Small intestine (tissue), 16 donors: ENCODE results near the gene CCT5. TPM values are rescaled to one million over a fixed set of nuclear protein-coding genes. Genes with fewer than 3 reads are reported as not detected.

Experiments used
- DNase-seq, 2 donors: peaks; one replicate each; pipeline versions ENCODE4 v3.0.0 to v3.0.0-alpha.2; 2013
- FAIRE-seq: peaks from 2 replicates; lab custom pipeline; 2012; peaks lifted over from hg19 to GRCh38; lab: Jason Lieb, UNC
- H3K27ac ChIP-seq, 3 donors: one replicate each; pipeline ENCODE4 v1.5.1; 2013; ENCODE audit warnings: low read length in 2 of 3, mild to moderate bottlenecking in 2 of 3, control low read depth in 1 of 3, inconsistent platforms in 1 of 3, low read depth in 1 of 3, moderate library complexity in 1 of 3
- H3K27me3 ChIP-seq, 3 donors: one replicate each; pipeline ENCODE4 v1.6.1; 2013; ENCODE audit warnings: low read length in 3 of 3, inconsistent platforms in 1 of 3; ENCODE audit not compliant: control insufficient read depth in 3 of 3, insufficient read depth in 3 of 3
- H3K36me3 ChIP-seq, 3 donors: one replicate each; pipeline ENCODE4 v1.6.1; 2013; ENCODE audit warnings: low read length in 3 of 3, inconsistent platforms in 1 of 3, low read depth in 1 of 3, mild to moderate bottlenecking in 1 of 3, moderate library complexity in 1 of 3; ENCODE audit not compliant: control insufficient read depth in 3 of 3, insufficient read depth in 2 of 3
- H3K4me1 ChIP-seq, 3 donors: one replicate each; pipeline ENCODE4 v1.6.1; 2013; ENCODE audit warnings: low read length in 2 of 3, inconsistent platforms in 1 of 3, low read depth in 1 of 3, mild to moderate bottlenecking in 1 of 3, moderate library complexity in 1 of 3; ENCODE audit not compliant: control insufficient read depth in 3 of 3, insufficient read depth in 2 of 3
- H3K4me3 ChIP-seq, 3 donors: one replicate each; pipeline ENCODE4 v1.5.1; 2013; ENCODE audit warnings: low read length in 3 of 3, control low read depth in 1 of 3, inconsistent platforms in 1 of 3, low read depth in 1 of 3, mild to moderate bottlenecking in 1 of 3, moderate library complexity in 1 of 3
- H3K9me3 ChIP-seq, 2 donors: one replicate each; pipeline ENCODE4 v1.6.1; 2013; ENCODE audit warnings: low read depth in 1 of 2, low read length in 1 of 2; ENCODE audit not compliant: control insufficient read depth in 2 of 2, insufficient read depth in 1 of 2
- WGBS, 3 donors: extraction: QIAGEN DNeasy Blood & Tissue Kit; methylation state at CpG; one replicate each; pipeline ENCODE4 v1.1.7; 2013; 5-methylcytosine and 5-hydroxymethylcytosine counted together
- long read RNA-seq, 10 donors: transcript quantifications; one replicate each; lab custom pipeline, GENCODE V29; 2026
- polyA plus RNA-seq, 4 donors: library from polyadenylated mRNA; stranded (reverse) in 3 of 4; unstranded in 1 of 4; fragments of 200-250 nt in 3 of 4; fragments of 120-200 nt in 1 of 4; gene quantifications; one replicate each; pipeline versions ENCODE4 v1.2.1 to v1.2.3, GENCODE V29; 2013
- donor health status: healthy with polysubstance abuse.
- donor health status: control.
- donor health status: control.
- donor health status: Bipolar disorder and iron deficiency.
- donor health status: healthy.

Gene CCT5
- 100 to 1,000 TPM; 101 to 226 (median 151) TPM for polyA plus RNA-seq
- long read RNA-seq, donor 1, transcript CCT5-201 (11 exons, 3,675 nt), result major isoform, 94 of 566 reads
- long read RNA-seq, donor 1, transcript CCT5-212 (2 exons, 568 nt), result minor isoform, 52 of 566 reads
- long read RNA-seq, donor 1, partial matches to known transcripts, result 400 of 566 reads
- long read RNA-seq, donor 1, other reads (novel, unspliced or antisense), result 13 of 566 reads
- long read RNA-seq, donor 2, transcript CCT5-201 (11 exons, 3,675 nt), result major isoform, 26 of 60 reads
- long read RNA-seq, donor 2, partial matches to known transcripts, result 26 of 60 reads
- long read RNA-seq, donor 2, other reads (novel, unspliced or antisense), result 0 of 60 reads
- long read RNA-seq, donor 3, transcript CCT5-212 (2 exons, 568 nt), result minor isoform, 12 of 109 reads
- long read RNA-seq, donor 3, transcript CCT5-201 (11 exons, 3,675 nt), result major isoform, 18 of 109 reads
- long read RNA-seq, donor 3, partial matches to known transcripts, result 71 of 109 reads
- long read RNA-seq, donor 3, other reads (novel, unspliced or antisense), result 0 of 109 reads
- long read RNA-seq, donor 4, partial matches to known transcripts, result 0 of 1 reads
- long read RNA-seq, donor 4, other reads (novel, unspliced or antisense), result 0 of 1 reads
- long read RNA-seq, donor 5, transcript CCT5-201 (11 exons, 3,675 nt), result major isoform, 7 of 45 reads
- long read RNA-seq, donor 5, partial matches to known transcripts, result 34 of 45 reads
- long read RNA-seq, donor 5, other reads (novel, unspliced or antisense), result 0 of 45 reads
- long read RNA-seq, donor 6, transcript CCT5-201 (11 exons, 3,675 nt), result major isoform, 18 of 169 reads
- long read RNA-seq, donor 6, transcript CCT5-212 (2 exons, 568 nt), result minor isoform, 12 of 169 reads
- long read RNA-seq, donor 6, partial matches to known transcripts, result 97 of 169 reads
- long read RNA-seq, donor 6, other reads (novel, unspliced or antisense), result 40 of 169 reads
- long read RNA-seq, donor 7, transcript CCT5-201 (11 exons, 3,675 nt), result major isoform, 63 of 190 reads
- long read RNA-seq, donor 7, transcript CCT5-212 (2 exons, 568 nt), result minor isoform, 19 of 190 reads
- long read RNA-seq, donor 7, partial matches to known transcripts, result 105 of 190 reads
- long read RNA-seq, donor 7, other reads (novel, unspliced or antisense), result 0 of 190 reads
- long read RNA-seq, donor 8, transcript CCT5-201 (11 exons, 3,675 nt), result major isoform, 6 of 7 reads
- long read RNA-seq, donor 8, partial matches to known transcripts, result 0 of 7 reads
- long read RNA-seq, donor 8, other reads (novel, unspliced or antisense), result 0 of 7 reads
- long read RNA-seq, donor 9, transcript CCT5-201 (11 exons, 3,675 nt), result major isoform, 14 of 17 reads
- long read RNA-seq, donor 9, partial matches to known transcripts, result 0 of 17 reads
- long read RNA-seq, donor 9, other reads (novel, unspliced or antisense), result 0 of 17 reads
- long read RNA-seq, donor 10, transcript CCT5-212 (2 exons, 568 nt), result minor isoform, 26 of 231 reads
- long read RNA-seq, donor 10, transcript CCT5-206 (3 exons, 555 nt), result minor isoform, 6 of 231 reads
- long read RNA-seq, donor 10, transcript CCT5-210 (3 exons, 1,091 nt), result minor isoform, 5 of 231 reads
- long read RNA-seq, donor 10, transcript CCT5-201 (11 exons, 3,675 nt), result major isoform, 64 of 231 reads
- long read RNA-seq, donor 10, partial matches to known transcripts, result 125 of 231 reads
- long read RNA-seq, donor 10, other reads (novel, unspliced or antisense), result 5 of 231 reads

GRCh38 chr5:10249948-10250805 is at the start of gene CCT5:
Gene CCT5 (plus strand): TSS chr5:10250280. CDS start chr5:10250341, 61 bp downstream.
- FAIRE-seq (no peak), DNase-seq (peak; percentile 98)
- 0 to 1% (median 0%) methylated on average over 57 to 67 of the region's 67 CpGs for WGBS, 3 donors
- Histone ChIP-seq H3K4me1 (peaks cover 13 to 17% (median 17%) of the 10 kb centered on the region in 3 donors), H3K36me3 (peaks cover 0 to 7% (median 6%) of the 10 kb centered on the region in 3 donors), H3K27ac (peak within 1 kb of the TSS; percentile 87 to 96 (median 90)), H3K9me3 (no peaks in the 10 kb centered on the region), H3K4me3 (peak within 1 kb of the TSS; percentile 80 to 88 (median 86)), H3K27me3 (no peaks in the 10 kb centered on the region)

DNA sequence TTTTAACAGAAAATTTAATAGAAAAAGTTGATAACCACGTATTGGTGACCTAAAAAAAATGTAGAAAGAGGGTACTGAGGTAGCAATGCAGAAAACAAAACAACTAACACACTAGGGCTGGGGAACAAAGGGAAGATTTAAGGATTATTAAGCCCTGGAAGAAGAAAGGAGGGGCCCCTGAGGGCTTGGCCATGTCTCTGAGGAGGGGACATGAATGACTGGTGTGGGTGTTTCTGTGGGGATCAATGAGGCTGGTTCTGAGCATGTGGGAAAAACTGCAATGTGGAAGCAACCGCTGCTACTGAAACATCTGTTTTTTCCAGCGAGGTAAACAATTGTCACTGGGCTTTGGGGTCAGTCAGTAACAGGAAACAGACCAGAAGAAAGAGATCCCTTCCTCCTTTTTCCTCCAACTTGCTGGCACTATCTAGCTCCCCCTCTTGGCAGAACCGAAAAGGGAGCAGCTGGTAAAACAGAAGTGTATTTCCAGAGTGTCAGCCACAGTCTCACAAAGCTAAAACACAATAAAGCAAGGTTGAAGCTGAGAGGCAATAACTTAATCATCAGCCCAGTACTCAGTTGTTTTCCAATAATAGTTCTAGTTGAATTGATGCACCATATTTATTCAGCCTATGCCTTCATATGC is 48.7 kb upstream of the CCT5 start:
- Histone ChIP-seq H3K4me1 (no peaks in the 10 kb centered on the region), H3K27ac (no peak overlapping the region), H3K27me3 (no peaks in the 10 kb centered on the region), H3K9me3 (peaks cover 0 to 5% of the 10 kb centered on the region in 2 donors), H3K4me3 (no peak overlapping the region), H3K36me3 (no peaks in the 10 kb centered on the region)
- no peak for FAIRE-seq
- 32 to 68% (median 57%) methylated on average over 4 of the region's 4 CpGs for WGBS, 3 donors
- DNase-seq, result peak in 1 of 2 donors; percentile 24

- H3K4me1 ChIP-seq, result no peaks in the 10 kb centered on the region
- no peaks in the 10 kb centered on the region for H3K27me3 ChIP-seq
- FAIRE-seq (no peak), DNase-seq (no peak)
- no peaks in the 10 kb centered on the region for H3K36me3 ChIP-seq
- H3K27ac ChIP-seq, result no peak overlapping the region
- 65 to 82% (median 72%) methylated on average over 3 of the region's 3 CpGs for WGBS, 3 donors
- peaks cover 0 to 5% of the 10 kb centered on the region in 2 donors for H3K9me3 ChIP-seq
- no peak overlapping the region for H3K4me3 ChIP-seq
These were observed 47.8 kb upstream of the CCT5 start for GRCh38 chr5:10202089-10202910.

DNA sequence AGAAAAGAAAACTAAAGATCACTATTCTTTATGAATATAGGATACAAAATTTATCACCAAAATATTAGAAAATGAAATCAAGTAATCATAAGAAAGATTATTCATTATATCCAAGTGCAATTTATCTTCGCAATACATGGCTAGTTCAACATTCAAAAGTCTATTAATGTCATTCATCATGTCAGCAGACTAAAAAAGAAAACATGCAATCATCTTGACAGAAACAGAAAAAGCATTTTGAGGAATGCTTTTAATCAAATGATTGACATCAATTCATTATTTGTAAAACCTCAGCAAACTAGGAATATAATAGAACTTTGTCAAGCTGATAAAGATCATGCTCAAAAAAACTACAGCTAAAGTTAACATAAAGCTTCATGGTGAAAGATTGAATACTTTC is 41.1 kb upstream of the CCT5 start:
- peaks cover 0 to 3% (median 0%) of the 10 kb centered on the region in 3 donors for H3K36me3 ChIP-seq
- no peak overlapping the region for H3K4me3 ChIP-seq
- DNase-seq (no peak), FAIRE-seq (no peak)
- WGBS, 3 donors, result 97 to 100% (median 100%) methylated on average over 1 of the region's 1 CpG
- no peak overlapping the region for H3K27ac ChIP-seq
- no peaks in the 10 kb centered on the region for H3K4me1 ChIP-seq
- H3K9me3 ChIP-seq, result no peaks in the 10 kb centered on the region
- H3K27me3 ChIP-seq, result no peaks in the 10 kb centered on the region

DNA sequence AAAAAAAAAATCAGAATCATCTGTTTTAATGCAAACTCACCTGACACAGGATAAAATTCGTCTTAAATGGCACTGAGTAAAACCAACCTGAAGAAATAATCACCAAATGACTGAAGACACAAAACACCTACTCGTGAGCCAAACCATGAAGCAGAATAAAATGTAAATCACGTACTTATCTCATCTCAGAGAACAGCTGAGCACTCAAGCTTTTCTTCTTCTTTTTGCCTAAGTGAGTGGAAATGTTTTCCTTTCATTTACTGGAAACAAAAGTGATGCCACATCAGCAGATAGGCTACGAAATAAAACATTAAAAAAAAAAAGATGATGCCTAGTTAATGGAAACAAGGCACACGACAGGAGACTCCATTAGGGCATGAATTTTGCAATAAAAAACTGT is 36.8 kb upstream of the CCT5 start:
- Histone ChIP-seq H3K9me3 (no peaks in the 10 kb centered on the region), H3K36me3 (peaks cover 0 to 3% (median 0%) of the 10 kb centered on the region in 3 donors), H3K27ac (no peak overlapping the region), H3K27me3 (peaks cover 0 to 2% (median 0%) of the 10 kb centered on the region in 3 donors), H3K4me3 (no peak overlapping the region), H3K4me1 (no peaks in the 10 kb centered on the region)
- FAIRE-seq, result no peak
- DNase-seq, result no peak
- 84 to 89% (median 86%) methylated on average over 5 of the region's 5 CpGs for WGBS, 3 donors

DNA sequence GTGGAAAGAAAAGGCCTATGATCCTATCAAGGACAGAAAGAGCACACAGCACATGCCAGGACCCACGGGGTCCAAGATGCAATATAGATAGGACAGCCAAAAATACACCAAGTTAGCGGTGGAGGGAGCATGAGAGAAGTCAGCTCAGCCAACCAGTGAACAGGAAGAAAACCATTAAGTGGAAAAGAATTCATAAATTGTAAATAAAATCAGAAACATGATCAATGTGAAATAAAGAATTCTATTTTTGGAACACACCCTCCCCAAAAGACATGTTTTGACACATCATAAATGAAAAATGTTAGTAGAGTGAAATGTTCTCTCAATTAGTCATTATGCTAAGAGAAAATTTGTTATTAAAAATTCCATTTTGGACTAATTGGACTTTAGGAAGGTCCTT is 36.0 kb upstream of the CCT5 start:
- Histone ChIP-seq H3K4me3 (no peak overlapping the region), H3K36me3 (peaks cover 0 to 3% (median 0%) of the 10 kb centered on the region in 3 donors), H3K27ac (no peak overlapping the region), H3K4me1 (no peaks in the 10 kb centered on the region), H3K27me3 (peaks cover 0 to 2% (median 0%) of the 10 kb centered on the region in 3 donors), H3K9me3 (no peaks in the 10 kb centered on the region)
- 75 to 90% (median 90%) methylated on average over 2 of the region's 2 CpGs for WGBS, 3 donors
- DNase-seq, result no peak
- FAIRE-seq, result no peak
